ENCODE results near the gene MDGA2.

DNA sequence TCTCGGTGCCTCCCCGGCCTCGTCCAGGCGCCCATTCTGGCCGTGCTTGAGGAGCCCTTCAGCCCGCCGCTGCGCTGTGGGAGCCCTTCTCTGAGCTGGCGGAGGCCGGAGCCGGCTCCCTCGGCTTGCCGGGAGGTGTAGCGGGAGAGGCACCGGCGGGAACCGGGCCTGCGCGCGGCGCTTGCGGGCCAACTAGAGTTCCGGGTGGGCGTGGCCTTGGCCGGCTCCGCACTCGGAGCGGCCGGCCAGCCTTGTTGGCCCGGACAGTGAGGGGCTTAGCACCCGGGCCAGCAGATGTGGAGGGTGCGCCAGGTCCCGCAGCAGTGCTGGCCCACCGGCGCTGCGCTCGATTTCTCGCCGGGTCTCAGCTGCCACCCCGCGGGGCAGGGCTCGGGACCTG, 855.1 kb downstream of the MDGA2 start:
- TF ChIP-seq, protein P1, sequence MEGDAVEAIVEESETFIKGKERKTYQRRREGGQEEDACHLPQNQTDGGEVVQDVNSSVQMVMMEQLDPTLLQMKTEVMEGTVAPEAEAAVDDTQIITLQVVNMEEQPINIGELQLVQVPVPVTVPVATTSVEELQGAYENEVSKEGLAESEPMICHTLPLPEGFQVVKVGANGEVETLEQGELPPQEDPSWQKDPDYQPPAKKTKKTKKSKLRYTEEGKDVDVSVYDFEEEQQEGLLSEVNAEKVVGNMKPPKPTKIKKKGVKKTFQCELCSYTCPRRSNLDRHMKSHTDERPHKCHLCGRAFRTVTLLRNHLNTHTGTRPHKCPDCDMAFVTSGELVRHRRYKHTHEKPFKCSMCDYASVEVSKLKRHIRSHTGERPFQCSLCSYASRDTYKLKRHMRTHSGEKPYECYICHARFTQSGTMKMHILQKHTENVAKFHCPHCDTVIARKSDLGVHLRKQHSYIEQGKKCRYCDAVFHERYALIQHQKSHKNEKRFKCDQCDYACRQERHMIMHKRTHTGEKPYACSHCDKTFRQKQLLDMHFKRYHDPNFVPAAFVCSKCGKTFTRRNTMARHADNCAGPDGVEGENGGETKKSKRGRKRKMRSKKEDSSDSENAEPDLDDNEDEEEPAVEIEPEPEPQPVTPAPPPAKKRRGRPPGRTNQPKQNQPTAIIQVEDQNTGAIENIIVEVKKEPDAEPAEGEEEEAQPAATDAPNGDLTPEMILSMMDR (IDR thresholded peaks at IDR 0.05) = no peak
- no peak for TF ChIP-seq ZFX (IDR thresholded peaks at IDR 0.05; ENCODE audit: borderline replicate concordance)
